Activated T-helper 1 cell treated with anti-CD3 and anti-CD28 coated beads, Interleukin-12 subunit alpha, Interleukin-12 subunit beta, Interleukin-2, Interleukin-4 antibody, amounts not matched to agents 30 ng/mL and 10 ng/mL and 1 ng/mL, durations not matched to agents 14 hours and 24 hours and 36 hours (primary cell): ENCODE data around the gene VAMP2. TPM values are rescaled to one million over a fixed set of nuclear protein-coding genes. Genes with fewer than 3 reads are reported as not detected.
A peak's percentile ranks its signal among the peaks of the same experiment; 100 is the strongest.

Experiments
- DNase-seq: peaks from one replicate; pipeline ENCODE4 v3.0.0; 2021; ENCODE audit warnings: low spot score
- H3K27ac Mint-ChIP-seq: one replicate; pipeline ENCODE4 v1.8.0; 2021; ENCODE audit warnings: mild to moderate bottlenecking, mixed read lengths
- H3K27me3 Mint-ChIP-seq: one replicate; pipeline ENCODE4 v1.8.0; 2022; ENCODE audit warnings: mild to moderate bottlenecking, moderate library complexity, mixed read lengths; ENCODE audit not compliant: insufficient read depth
- H3K36me3 Mint-ChIP-seq: one replicate; pipeline ENCODE4 v1.8.0; 2021; ENCODE audit warnings: low read depth, mixed read lengths
- H3K4me1 Mint-ChIP-seq: one replicate; pipeline ENCODE4 v1.8.0; 2021; ENCODE audit warnings: low read depth, mixed read lengths
- H3K4me3 Mint-ChIP-seq: one replicate; pipeline ENCODE4 v1.8.0; 2021; ENCODE audit warnings: mild to moderate bottlenecking, moderate library complexity, mixed read lengths
- H3K9me3 Mint-ChIP-seq: one replicate; pipeline ENCODE4 v1.8.0; 2021; ENCODE audit warnings: mixed read lengths
- intact Hi-C: fragments of 100-400 bp; cut with micrococcal nuclease; formaldehyde crosslinking; loops from one replicate; pipeline ENCODE4 v1.15.1; 2024
- total RNA-seq: library from RNA; stranded (reverse); gene quantifications from 2 replicates; pipeline ENCODE4 v1.2.3, GENCODE V29; 2022

Gene VAMP2
- total RNA-seq, 1 donor from 2014 or later, result 55.9 TPM

DNA sequence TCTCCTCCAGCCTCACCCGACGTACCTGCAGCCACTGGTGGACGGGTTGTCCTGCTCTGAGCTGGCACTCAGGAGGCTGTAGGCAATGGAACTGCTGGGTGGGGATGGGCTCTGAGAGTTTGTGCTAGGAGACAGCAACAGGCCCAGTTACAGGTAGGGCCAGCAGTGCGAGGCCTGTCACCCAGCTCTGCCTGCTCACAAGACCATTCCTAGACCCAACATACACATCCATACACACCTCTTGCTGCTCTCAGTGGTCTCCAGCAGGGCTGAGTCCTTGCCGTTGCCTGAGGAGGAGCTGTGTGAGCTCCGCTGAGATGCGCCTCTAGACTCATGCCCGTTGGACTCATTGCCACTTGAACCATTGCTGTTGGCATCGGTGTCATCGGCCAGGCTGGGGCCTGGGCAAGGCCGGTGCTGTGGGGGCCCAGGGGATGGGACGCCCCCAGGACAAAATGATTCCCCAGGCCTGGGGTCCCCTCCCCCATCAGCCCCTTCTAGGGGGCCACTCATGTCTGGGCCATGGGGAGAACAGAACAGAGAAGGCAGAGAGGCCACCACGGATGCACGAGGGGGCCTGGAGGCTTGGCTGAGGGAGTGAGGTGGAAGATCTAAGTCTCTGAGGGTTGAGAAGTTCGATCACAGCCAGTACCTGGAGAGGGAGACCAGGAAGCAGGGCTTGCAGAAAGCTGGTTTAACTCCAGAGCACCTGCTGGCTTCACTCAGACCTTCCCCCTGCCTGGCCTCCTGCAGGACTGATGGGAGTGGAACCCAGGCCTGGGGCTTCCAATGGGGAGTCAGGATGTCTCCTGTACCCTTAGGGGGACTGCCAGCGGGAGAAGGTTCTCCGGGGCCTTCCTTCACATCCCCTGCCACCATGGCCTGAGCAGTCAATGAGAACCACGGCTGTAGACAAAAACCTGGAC is 12.3 kb downstream of the VAMP2 start:
- H3K36me3 Mint-ChIP-seq, result peaks cover 15% of the 10 kb centered on the region
- no peak for DNase-seq
- H3K27me3 Mint-ChIP-seq, result no peaks in the 10 kb centered on the region
- peak overlapping the region; percentile 95 for H3K4me3 Mint-ChIP-seq
- H3K27ac Mint-ChIP-seq, result peak overlapping the region; percentile 98
- intact Hi-C loops, result loop anchor here (1.0 to 10.0 kb wide), 5 partner anchors 11 to 1136 kb away; partner anchors contain the start of genes CHD3, MPDU1, RNASEK and TP53
- peaks cover 37% of the 10 kb centered on the region for H3K4me1 Mint-ChIP-seq
- H3K9me3 Mint-ChIP-seq, result no peaks in the 10 kb centered on the region

GRCh38 chr17:8149419-8150193 is 13.1 kb downstream of the VAMP2 start:
- intact Hi-C loops, result loop anchor here (5.0 to 10.0 kb wide), 4 partner anchors 262 to 1135 kb away; partner anchors contain the start of genes CHD3, MPDU1, RNASEK and TP53
- Mint-ChIP-seq H3K27ac (peak overlapping the region; percentile 44), H3K4me3 (peak overlapping the region; percentile 95), H3K36me3 (peaks cover 16% of the 10 kb centered on the region), H3K9me3 (no peaks in the 10 kb centered on the region), H3K4me1 (peaks cover 37% of the 10 kb centered on the region), H3K27me3 (no peaks in the 10 kb centered on the region)
- DNase-seq, result no peak

GRCh38 chr17:8148560-8148959 is 14.2 kb downstream of the VAMP2 start:
- Mint-ChIP-seq H3K4me1 (peaks cover 29% of the 10 kb centered on the region), H3K9me3 (no peaks in the 10 kb centered on the region), H3K4me3 (no peak overlapping the region), H3K27me3 (no peaks in the 10 kb centered on the region), H3K36me3 (peaks cover 20% of the 10 kb centered on the region), H3K27ac (no peak overlapping the region)
- no peak for DNase-seq
- intact Hi-C loops, result no loop called here

DNA sequence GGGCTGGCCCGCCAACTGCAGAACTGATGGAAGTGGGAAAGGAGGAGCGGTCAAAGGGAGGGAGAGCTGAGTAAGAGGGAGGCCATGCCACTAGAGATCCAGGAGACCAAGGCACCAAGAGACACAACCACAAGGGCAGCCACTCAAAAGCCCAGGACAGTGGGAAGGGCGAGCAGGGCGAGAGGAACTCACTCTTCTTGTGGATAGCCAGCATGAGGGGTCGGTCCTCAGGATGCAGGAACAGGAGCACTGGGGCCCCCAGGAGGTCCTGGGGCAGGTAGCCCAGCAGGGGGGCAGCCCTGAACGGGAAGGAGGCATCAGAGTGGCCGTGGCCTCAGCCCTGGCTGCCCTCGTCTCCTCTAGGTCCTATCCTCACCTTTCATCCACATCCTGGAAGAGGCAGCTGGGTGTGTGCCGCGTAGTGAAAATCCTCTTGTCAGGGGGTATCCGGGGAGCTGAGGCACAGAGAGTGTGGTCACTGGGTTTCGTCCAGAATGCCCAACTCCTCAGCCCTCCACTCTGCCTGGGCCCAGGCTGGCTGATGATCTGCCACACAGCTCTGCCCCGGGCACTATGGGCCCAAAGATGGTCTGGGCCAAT is 14.8 kb downstream of the VAMP2 start:
- Mint-ChIP-seq H3K9me3 (no peaks in the 10 kb centered on the region), H3K27me3 (no peaks in the 10 kb centered on the region), H3K27ac (no peak overlapping the region), H3K4me1 (peaks cover 23% of the 10 kb centered on the region), H3K4me3 (no peak overlapping the region), H3K36me3 (peaks cover 20% of the 10 kb centered on the region)
- intact Hi-C loops, result no loop called here
- no peak for DNase-seq

GRCh38 chr17:8147141-8147804 is 15.5 kb downstream of the VAMP2 start:
- H3K4me1 Mint-ChIP-seq, result peaks cover 16% of the 10 kb centered on the region
- H3K9me3 Mint-ChIP-seq, result no peaks in the 10 kb centered on the region
- no peak for DNase-seq
- H3K4me3 Mint-ChIP-seq, result no peak overlapping the region
- intact Hi-C loops, result no loop called here
- no peaks in the 10 kb centered on the region for H3K27me3 Mint-ChIP-seq
- H3K27ac Mint-ChIP-seq, result no peak overlapping the region
- peaks cover 25% of the 10 kb centered on the region for H3K36me3 Mint-ChIP-seq

DNA sequence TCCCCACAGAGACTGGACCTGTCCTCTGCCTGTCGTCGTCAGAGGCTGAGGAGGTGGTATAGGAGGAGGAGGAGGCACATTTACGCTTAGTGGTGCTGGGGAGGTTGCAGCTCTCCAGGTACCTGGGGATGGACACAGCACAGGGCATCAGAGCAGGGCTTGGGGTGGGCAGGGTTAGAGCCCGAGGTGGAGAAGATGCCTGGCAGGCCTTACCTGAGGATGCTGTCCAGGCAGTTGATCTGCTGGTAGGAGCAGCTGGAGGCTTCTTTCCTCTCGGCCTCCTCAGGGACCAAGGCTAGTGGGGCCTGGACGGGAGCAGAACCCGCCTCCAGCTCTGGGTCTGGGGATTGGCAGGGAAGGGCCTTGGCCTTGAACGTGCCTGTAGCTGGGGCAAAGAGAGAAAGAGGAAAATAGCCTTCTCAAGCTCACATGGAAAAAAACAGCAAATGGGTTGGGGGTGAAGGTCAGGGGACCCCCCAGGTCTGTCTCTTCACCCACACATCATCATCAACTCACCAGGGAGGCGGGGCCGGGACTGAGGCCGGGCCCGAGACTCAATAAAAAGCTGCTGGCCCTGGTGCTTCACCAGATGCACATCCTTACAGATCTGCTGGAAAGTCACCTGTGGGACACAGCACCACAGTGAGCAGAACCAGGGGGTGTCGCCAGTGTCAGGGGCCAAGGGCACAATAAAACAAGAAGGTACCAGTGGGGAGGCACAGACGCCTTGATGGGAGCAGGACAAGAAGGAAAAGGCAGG is 16.2 kb downstream of the VAMP2 start:
- Mint-ChIP-seq H3K27me3 (no peaks in the 10 kb centered on the region), H3K27ac (peak overlapping the region; percentile 22), H3K9me3 (no peaks in the 10 kb centered on the region), H3K4me3 (no peak overlapping the region), H3K36me3 (peaks cover 28% of the 10 kb centered on the region), H3K4me1 (peaks cover 11% of the 10 kb centered on the region)
- DNase-seq, result no peak
- intact Hi-C loops, result no loop called here

DNA sequence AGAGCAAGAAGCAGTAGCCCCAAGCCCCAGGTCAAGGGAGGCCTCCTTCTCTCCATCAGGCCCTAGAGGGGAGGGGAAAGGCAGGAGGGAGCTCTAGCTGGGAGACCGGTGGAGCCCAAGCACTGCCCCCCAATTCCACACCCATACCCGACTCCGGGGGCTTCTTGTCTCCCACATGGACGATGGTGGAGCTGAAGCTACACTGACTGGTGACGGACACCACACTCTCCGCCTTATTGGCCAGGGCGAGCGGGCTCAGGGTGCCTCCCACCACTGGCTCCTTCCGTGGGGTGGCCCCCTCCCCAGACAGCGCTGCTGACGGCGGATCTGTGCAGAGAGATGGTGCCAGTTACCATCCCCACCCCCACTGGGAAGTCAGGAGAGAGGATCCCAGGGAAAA is 16.9 kb downstream of the VAMP2 start:
- H3K27me3 Mint-ChIP-seq, result no peaks in the 10 kb centered on the region
- no peak for DNase-seq
- intact Hi-C loops, result no loop called here
- no peak overlapping the region for H3K4me3 Mint-ChIP-seq
- peak overlapping the region; percentile 22 for H3K27ac Mint-ChIP-seq
- H3K4me1 Mint-ChIP-seq, result peaks cover 8% of the 10 kb centered on the region
- H3K36me3 Mint-ChIP-seq, result peaks cover 34% of the 10 kb centered on the region
- H3K9me3 Mint-ChIP-seq, result no peaks in the 10 kb centered on the region

GRCh38 chr17:8144401-8145231 is 18.1 kb downstream of the VAMP2 start:
- H3K9me3 Mint-ChIP-seq, result no peaks in the 10 kb centered on the region
- H3K4me3 Mint-ChIP-seq, result no peak overlapping the region
- no peaks in the 10 kb centered on the region for H3K4me1 Mint-ChIP-seq
- H3K36me3 Mint-ChIP-seq, result peaks cover 37% of the 10 kb centered on the region
- no peak overlapping the region for H3K27ac Mint-ChIP-seq
- H3K27me3 Mint-ChIP-seq, result no peaks in the 10 kb centered on the region
- intact Hi-C loops, result no loop called here
- DNase-seq, result no peak

- Mint-ChIP-seq H3K36me3 (peaks cover 39% of the 10 kb centered on the region), H3K4me1 (no peaks in the 10 kb centered on the region), H3K9me3 (no peaks in the 10 kb centered on the region), H3K27me3 (peaks cover 3% of the 10 kb centered on the region), H3K4me3 (no peak overlapping the region), H3K27ac (no peak overlapping the region)
- DNase-seq, result no peak
- intact Hi-C loops, result no loop called here
Observed at GRCh38 chr17:8143581-8144400, 19.0 kb downstream of the VAMP2 start.

GRCh38 chr17:8142887-8143580 is 19.7 kb downstream of the VAMP2 start:
- Mint-ChIP-seq H3K4me1 (no peaks in the 10 kb centered on the region), H3K9me3 (no peaks in the 10 kb centered on the region), H3K27me3 (peaks cover 3% of the 10 kb centered on the region), H3K27ac (no peak overlapping the region), H3K4me3 (no peak overlapping the region), H3K36me3 (peaks cover 39% of the 10 kb centered on the region)
- intact Hi-C loops, result no loop called here
- no peak for DNase-seq
